ENCODE measurements around the gene GFI1B.
"Not testable (repeated sequence)": the region's sequence is repeated elsewhere in the genome, so short reads cannot be mapped to it uniquely, and the experiment has no call there.

The GFI1B gene

GRCh38 chr9:132993511-132993939 lies 15.0 kb downstream of the GFI1B start:
- peak; percentile 64 for DNase-seq

GRCh38 chr9:132994410-132995120 lies 16.1 kb downstream of the GFI1B start:
- peak; percentile 98 for DNase-seq

GRCh38 chr9:132995121-132995420 lies 16.6 kb downstream of the GFI1B start:
- no peak for DNase-seq

GRCh38 chr9:132995879-132996278 lies 17.4 kb downstream of the GFI1B start:
- DNase-seq, result peak; percentile 42

GRCh38 chr9:132996526-132996925 lies 18.0 kb downstream of the GFI1B start:
- peak; percentile 79 for DNase-seq

- peak; percentile 21 for DNase-seq
Measured at GRCh38 chr9:132997591-132997990, 19.1 kb downstream of the GFI1B start.

- not testable (repeated sequence) for DNase-seq
Measured at GRCh38 chr9:132998221-132998620, 19.7 kb downstream of the GFI1B start.

- peak; percentile 98 for DNase-seq
Measured at GRCh38 chr9:132998831-132999635, 20.5 kb downstream of the GFI1B start.

- DNase-seq, result peak; percentile 44
Measured at GRCh38 chr9:133002147-133003070, 23.9 kb downstream of the GFI1B start.

- peak; percentile 69 for DNase-seq
Measured at GRCh38 chr9:133003071-133003461, 24.6 kb downstream of the GFI1B start.

GRCh38 chr9:133003671-133004090 lies 25.2 kb downstream of the GFI1B start:
- DNase-seq, result no peak

- peak; percentile 98 for DNase-seq
Measured at GRCh38 chr9:133004091-133004998, 25.9 kb downstream of the GFI1B start.

GRCh38 chr9:133004999-133005760 lies 26.7 kb downstream of the GFI1B start:
- DNase-seq, result peak; percentile 76

- DNase-seq, result no peak
Measured at GRCh38 chr9:133005957-133006356, 27.5 kb downstream of the GFI1B start.

- no peak for DNase-seq
Measured at GRCh38 chr9:133006731-133007352, 28.3 kb downstream of the GFI1B start.

- no peak for DNase-seq
Measured at GRCh38 chr9:133008406-133008805, 29.9 kb downstream of the GFI1B start.

- DNase-seq, result no peak
Measured at GRCh38 chr9:133008824-133009223, 30.3 kb downstream of the GFI1B start.

GRCh38 chr9:133009906-133010582 lies 31.6 kb downstream of the GFI1B start:
- DNase-seq, result no peak

- DNase-seq, result peak; percentile 46
Measured at GRCh38 chr9:133014696-133015095, 36.2 kb downstream of the GFI1B start.
